ENCODE data around the gene TMEM151A. TPM values are rescaled to one million over a fixed set of nuclear protein-coding genes. Genes with fewer than 3 reads are reported as not detected.
A peak's percentile ranks its signal among the peaks of the same experiment; 100 is the strongest.

TMEM151A gene
- total and polyA plus RNA-seq, 8 donors: 0.17 to 0.47 (median 0.28) TPM; not detected in 1

DNA sequence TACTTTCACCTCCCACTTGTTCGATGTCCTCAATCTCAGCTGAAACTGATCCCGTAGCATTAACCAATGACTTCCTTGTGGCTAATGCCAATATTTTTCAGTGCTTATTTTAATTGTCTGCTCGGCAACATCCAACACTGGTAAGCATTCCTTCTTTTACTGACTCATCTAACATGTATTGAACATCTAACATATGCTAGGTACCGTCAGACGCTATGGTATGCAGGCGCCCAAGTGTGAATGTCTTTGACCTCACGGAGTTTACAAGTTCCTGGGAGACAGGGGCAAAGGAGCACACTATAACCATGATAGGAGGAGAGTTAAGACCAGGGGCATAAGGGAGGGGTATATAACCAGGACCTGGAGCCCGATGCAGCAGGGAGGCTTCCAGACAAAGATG, 51.5 kb downstream of the TMEM151A start:
- intact Hi-C loops (cut with DNase I): no loop called here
- TF ChIP-seq, protein P1, sequence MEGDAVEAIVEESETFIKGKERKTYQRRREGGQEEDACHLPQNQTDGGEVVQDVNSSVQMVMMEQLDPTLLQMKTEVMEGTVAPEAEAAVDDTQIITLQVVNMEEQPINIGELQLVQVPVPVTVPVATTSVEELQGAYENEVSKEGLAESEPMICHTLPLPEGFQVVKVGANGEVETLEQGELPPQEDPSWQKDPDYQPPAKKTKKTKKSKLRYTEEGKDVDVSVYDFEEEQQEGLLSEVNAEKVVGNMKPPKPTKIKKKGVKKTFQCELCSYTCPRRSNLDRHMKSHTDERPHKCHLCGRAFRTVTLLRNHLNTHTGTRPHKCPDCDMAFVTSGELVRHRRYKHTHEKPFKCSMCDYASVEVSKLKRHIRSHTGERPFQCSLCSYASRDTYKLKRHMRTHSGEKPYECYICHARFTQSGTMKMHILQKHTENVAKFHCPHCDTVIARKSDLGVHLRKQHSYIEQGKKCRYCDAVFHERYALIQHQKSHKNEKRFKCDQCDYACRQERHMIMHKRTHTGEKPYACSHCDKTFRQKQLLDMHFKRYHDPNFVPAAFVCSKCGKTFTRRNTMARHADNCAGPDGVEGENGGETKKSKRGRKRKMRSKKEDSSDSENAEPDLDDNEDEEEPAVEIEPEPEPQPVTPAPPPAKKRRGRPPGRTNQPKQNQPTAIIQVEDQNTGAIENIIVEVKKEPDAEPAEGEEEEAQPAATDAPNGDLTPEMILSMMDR (IDR thresholded peaks at IDR 0.05): no peak
- ATAC-seq: no peak

DNA sequence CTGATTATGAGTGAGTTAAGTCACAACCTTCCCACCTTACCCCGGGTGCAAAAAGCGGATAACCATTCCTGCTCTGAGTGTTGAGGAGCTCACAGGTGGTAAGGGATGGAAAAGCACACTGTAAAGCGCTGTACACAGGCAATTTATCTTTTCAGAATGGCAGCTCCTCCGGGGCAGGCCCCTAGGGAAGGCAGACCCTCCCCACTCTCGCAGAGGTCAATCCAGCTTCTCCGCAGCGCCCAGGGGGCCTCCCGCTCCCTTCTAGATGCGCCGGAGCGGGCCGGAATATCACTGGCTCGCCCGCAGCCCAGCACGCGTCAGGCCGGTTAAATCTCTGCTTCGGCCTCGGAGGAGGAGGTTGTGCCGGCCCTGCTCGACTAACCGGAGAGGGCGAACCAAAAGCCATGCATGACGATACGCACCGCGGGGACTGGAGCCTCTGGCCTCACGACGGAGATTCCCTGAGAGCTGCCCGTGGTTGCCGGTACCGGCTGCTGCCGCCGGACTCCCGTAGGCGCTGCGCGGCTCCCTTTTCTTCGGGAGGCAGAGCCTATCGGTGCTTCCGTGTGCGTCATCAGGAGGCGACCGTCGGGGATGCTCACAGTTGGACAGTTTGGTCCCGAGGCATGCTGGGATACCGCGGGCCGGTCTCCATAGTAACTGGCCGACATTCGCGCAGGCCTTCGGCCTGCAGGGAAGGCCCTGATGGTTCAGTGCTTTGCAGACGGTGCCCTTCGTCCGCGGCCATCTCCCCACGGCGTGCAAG, 53.0 kb downstream of the TMEM151A start, which contains the start of gene BRMS1:
BRMS1 (minus strand) TSS at position 555 of the 766 bp plus-strand sequence. CDS start 2,870 bp downstream, outside the sequence.
- Histone ChIP-seq H3K4me3 (peak within 1 kb of the TSS; percentile 65 to 86), H3K27ac (peak within 1 kb of the TSS; percentile 65 to 86), H3K9me3 (no peaks in the 10 kb centered on the region), H3K36me3 (peaks cover 0 to 30% of the 10 kb centered on the region in 2 donors), H3K4me1 (peaks cover 27 to 44% of the 10 kb centered on the region in 2 donors), H3K27me3 (peaks cover 0 to 6% of the 10 kb centered on the region in 2 donors)
- TF ChIP-seq, protein P1 (IDR thresholded peaks at IDR 0.05): peak in 1 of 2 donors; percentile 36
- DNase-seq: peak; percentile 97 to 100 (median 98)
- ATAC-seq: peak; percentile 85
- intact Hi-C loops (cut with DNase I): no loop called here

More for the DNA sequence above, 51.5 kb downstream of the TMEM151A start:
- H3K27ac ChIP-seq: no peak overlapping the region
- H3K36me3 ChIP-seq: peaks cover 0 to 46% of the 10 kb centered on the region in 2 donors
- H3K9me3 ChIP-seq: no peaks in the 10 kb centered on the region
- H3K27me3 ChIP-seq: peaks cover 0 to 6% of the 10 kb centered on the region in 2 donors
- H3K4me3 ChIP-seq: no peak overlapping the region
- peak in 1 of 4 donors; percentile 4 for DNase-seq
- peaks cover 27 to 39% of the 10 kb centered on the region in 2 donors for H3K4me1 ChIP-seq

- peaks cover 0 to 6% of the 10 kb centered on the region in 2 donors for H3K27me3 ChIP-seq
- ATAC-seq (peak; percentile 3), DNase-seq (no peak)
- peaks cover 0 to 25% of the 10 kb centered on the region in 2 donors for H3K36me3 ChIP-seq
- peak overlapping the region; percentile 65 to 86 for H3K27ac ChIP-seq
- H3K4me1 ChIP-seq: peaks cover 27 to 44% of the 10 kb centered on the region in 2 donors
- intact Hi-C loops (cut with DNase I): no loop called here
- no peaks in the 10 kb centered on the region for H3K9me3 ChIP-seq
- TF ChIP-seq, protein P1 (IDR thresholded peaks at IDR 0.05): no peak
- peak overlapping the region; percentile 65 to 86 for H3K4me3 ChIP-seq
Measured at GRCh38 chr11:66345316-66345649, 53.6 kb downstream of the TMEM151A start.

Other genes with a start within 250 kb of the TMEM151A start
- gene GAL3ST3, start 242.7 kb upstream of the TMEM151A start, total RNA-seq: not detected
- under 1 TPM in 5 of 6 donors, not detected in 1; 0.09 to 0.63 (median 0.20) TPM for gene GAL3ST3, start 242.7 kb upstream of the TMEM151A start, polyA plus RNA-seq (ENCODE audit: insufficient read length in 6 of 6)
- gene SF3B2, start 239.5 kb upstream of the TMEM151A start, total RNA-seq: 100 to 1,000 TPM; 122 to 160 TPM
- 100 to 1,000 TPM; 192 to 233 (median 218) TPM for gene SF3B2, start 239.5 kb upstream of the TMEM151A start, polyA plus RNA-seq (ENCODE audit: insufficient read length in 6 of 6)
- 10 to 100 TPM; 53.7 to 54.7 TPM for gene PACS1, start 221.6 kb upstream of the TMEM151A start, total RNA-seq
- 10 to 100 TPM; 50.7 to 57.5 (median 55.6) TPM for gene PACS1, start 221.6 kb upstream of the TMEM151A start, polyA plus RNA-seq (ENCODE audit: insufficient read length in 6 of 6)
- 10 to 100 TPM; 32.8 to 34.3 TPM for gene KLC2, start 34.2 kb upstream of the TMEM151A start, total RNA-seq
- gene KLC2, start 34.2 kb upstream of the TMEM151A start, polyA plus RNA-seq (ENCODE audit: insufficient read length in 6 of 6): 10 to 100 TPM; 17.0 to 24.9 (median 19.8) TPM
- 100 to 1,000 TPM; 141 to 154 TPM for gene RAB1B, start 23.3 kb upstream of the TMEM151A start, total RNA-seq
- 100 to 1,000 TPM; 114 to 136 (median 128) TPM for gene RAB1B, start 23.3 kb upstream of the TMEM151A start, polyA plus RNA-seq (ENCODE audit: insufficient read length in 6 of 6)
- 1 to 10 TPM in 1 of 2 donors, under 1 TPM in 1; 0.81 to 1.4 TPM for gene CNIH2, start 13.7 kb upstream of the TMEM151A start, total RNA-seq
- 1 to 10 TPM; 2.8 to 5.2 (median 3.9) TPM for gene CNIH2, start 13.7 kb upstream of the TMEM151A start, polyA plus RNA-seq (ENCODE audit: insufficient read length in 6 of 6)
- gene YIF1A, start 2.8 kb upstream of the TMEM151A start, total RNA-seq: 100 to 1,000 TPM in 1 of 2 donors, 10 to 100 TPM in 1; 97.1 to 118 TPM
- gene YIF1A, start 2.8 kb upstream of the TMEM151A start, polyA plus RNA-seq (ENCODE audit: insufficient read length in 6 of 6): 10 to 100 TPM; 32.9 to 57.5 (median 43.6) TPM
- gene CD248, start 25.1 kb downstream of the TMEM151A start, total RNA-seq: 10 to 100 TPM; 69.8 to 74.3 TPM
- 100 to 1,000 TPM in 4 of 6 donors, 10 to 100 TPM in 2; 76.4 to 128 (median 104) TPM for gene CD248, start 25.1 kb downstream of the TMEM151A start, polyA plus RNA-seq (ENCODE audit: insufficient read length in 6 of 6)
- 10 to 100 TPM in 1 of 2 donors, 1 to 10 TPM in 1; 7.1 to 10.2 TPM for gene RIN1, start 44.5 kb downstream of the TMEM151A start, total RNA-seq
- 1 to 10 TPM; 1.7 to 4.5 (median 3.0) TPM for gene RIN1, start 44.5 kb downstream of the TMEM151A start, polyA plus RNA-seq (ENCODE audit: insufficient read length in 6 of 6)
- gene BRMS1, start 53.2 kb downstream of the TMEM151A start, total RNA-seq: 10 to 100 TPM; 28.7 to 34.3 TPM
- 10 to 100 TPM; 19.5 to 26.6 (median 24.5) TPM for gene BRMS1, start 53.2 kb downstream of the TMEM151A start, polyA plus RNA-seq (ENCODE audit: insufficient read length in 6 of 6)
- gene B4GAT1, start 55.7 kb downstream of the TMEM151A start, total RNA-seq: 10 to 100 TPM; 22.9 to 29.7 TPM
- 10 to 100 TPM; 29.8 to 35.9 (median 30.9) TPM for gene B4GAT1, start 55.7 kb downstream of the TMEM151A start, polyA plus RNA-seq (ENCODE audit: insufficient read length in 6 of 6)
- gene SLC29A2, start 79.9 kb downstream of the TMEM151A start, total RNA-seq: 10 to 100 TPM; 16.2 to 22.8 TPM
- gene SLC29A2, start 79.9 kb downstream of the TMEM151A start, polyA plus RNA-seq (ENCODE audit: insufficient read length in 6 of 6): 10 to 100 TPM in 1 of 6 donors, 1 to 10 TPM in 5; 7.4 to 10.9 (median 8.9) TPM
- under 1 TPM in 1 of 2 donors, not detected in 1; 0.64 TPM for gene NPAS4, start 129.1 kb downstream of the TMEM151A start, total RNA-seq
- under 1 TPM; 0.06 to 0.53 (median 0.20) TPM for gene NPAS4, start 129.1 kb downstream of the TMEM151A start, polyA plus RNA-seq (ENCODE audit: insufficient read length in 6 of 6)
- gene MRPL11, start 147.0 kb downstream of the TMEM151A start, total RNA-seq: 10 to 100 TPM; 29.6 to 39.5 TPM
- 10 to 100 TPM; 57.2 to 73.5 (median 64.2) TPM for gene MRPL11, start 147.0 kb downstream of the TMEM151A start, polyA plus RNA-seq (ENCODE audit: insufficient read length in 6 of 6)
- gene PELI3, start 175.0 kb downstream of the TMEM151A start, total RNA-seq: 10 to 100 TPM in 1 of 2 donors, 1 to 10 TPM in 1; 7.5 to 12.9 TPM
- 1 to 10 TPM; 3.9 to 6.6 (median 5.6) TPM for gene PELI3, start 175.0 kb downstream of the TMEM151A start, polyA plus RNA-seq (ENCODE audit: insufficient read length in 6 of 6)
- 10 to 100 TPM; 46.4 to 68.1 TPM for gene DPP3, start 188.5 kb downstream of the TMEM151A start, total RNA-seq
- gene DPP3, start 188.5 kb downstream of the TMEM151A start, polyA plus RNA-seq (ENCODE audit: insufficient read length in 6 of 6): 10 to 100 TPM; 15.0 to 20.6 (median 17.1) TPM
- 10 to 100 TPM; 22.8 to 37.3 TPM for gene BBS1, start 218.7 kb downstream of the TMEM151A start, total RNA-seq
- 10 to 100 TPM; 58.4 to 75.1 (median 64.6) TPM for gene BBS1, start 218.7 kb downstream of the TMEM151A start, polyA plus RNA-seq (ENCODE audit: insufficient read length in 6 of 6)